ENCODE results near the gene CACNB4.

- TF ChIP-seq CTCF (IDR thresholded peaks at IDR 0.05) (no peak), POLR2A (IDR thresholded peaks at IDR 0.05) (no peak)
Measured at GRCh38 chr2:152126664-152127063, 27.8 kb upstream of the CACNB4 start.
